Liver (tissue), 3 donors: Measurements from ENCODE around the gene LSM4.

Experiments used
- JUND ChIP-seq, 2 donors: IDR thresholded peaks; 2 replicates each; pipeline ENCODE4 v1.6.1; 2016; ENCODE audit warnings: antibody characterized with exemption in 2 of 2
- RAD21 ChIP-seq, 2 donors: IDR thresholded peaks; 2 replicates each; pipeline ENCODE4 v1.6.1; 2016; ENCODE audit warnings: antibody characterized with exemption in 2 of 2, mild to moderate bottlenecking in 2 of 2
- SP1 ChIP-seq: IDR thresholded peaks from 2 replicates; pipeline ENCODE4 v1.6.1; 2018; ENCODE audit warnings: antibody characterized with exemption, mild to moderate bottlenecking
- TAF1 ChIP-seq: conservative IDR thresholded peaks from 2 replicates; pipeline ENCODE4 v1.6.1; 2016; ENCODE audit warnings: antibody characterized with exemption, mild to moderate bottlenecking
- YY1 ChIP-seq: IDR thresholded peaks from 2 replicates; pipeline ENCODE4 v1.6.1; 2016; ENCODE audit warnings: antibody characterized with exemption, mild to moderate bottlenecking
- TF ChIP-seq, protein P1 (sequence below): fragments of 150-350 bp; IDR thresholded peaks from 2 replicates; pipeline ENCODE4 v1.5.1; 2017; ENCODE audit warnings: improper control_type of control experiment, low read depth, low read length; ENCODE audit not compliant: missing input control
- TF ChIP-seq, protein P2 (sequence below): IDR thresholded peaks from 2 replicates; pipeline ENCODE4 v1.6.1; 2016; ENCODE audit warnings: antibody characterized with exemption
- TF ChIP-seq, protein P3 (sequence below): IDR thresholded peaks from 2 replicates; pipeline ENCODE4 v1.6.1; 2016; ENCODE audit warnings: antibody characterized with exemption, mild to moderate bottlenecking
- TF ChIP-seq, protein P4 (sequence below): IDR thresholded peaks from 2 replicates; pipeline ENCODE4 v1.6.1; 2016; ENCODE audit warnings: antibody characterized with exemption
- donor health status: healthy.
- donor health status: healthy.

DNA sequence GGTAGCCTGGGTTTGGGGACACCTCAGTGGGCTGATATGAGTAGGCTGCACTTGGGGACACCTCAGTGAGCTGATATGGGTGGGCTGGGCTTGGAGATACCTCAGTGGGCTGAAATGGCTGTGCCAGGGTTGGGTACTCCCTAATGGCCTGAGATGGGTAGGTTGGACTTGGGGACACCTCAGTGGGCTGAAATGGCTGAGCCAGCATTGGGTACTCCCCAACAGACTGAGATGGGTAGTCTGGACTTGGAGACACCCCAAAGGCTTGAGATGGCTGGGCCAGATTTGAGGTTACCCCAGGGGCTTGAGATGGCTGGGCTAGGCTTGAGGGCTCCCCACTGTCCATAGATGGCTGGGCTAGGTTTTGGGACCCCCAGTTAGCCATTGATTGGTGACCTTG is 60.7 kb downstream of the LSM4 start:
- TF ChIP-seq, protein P1, sequence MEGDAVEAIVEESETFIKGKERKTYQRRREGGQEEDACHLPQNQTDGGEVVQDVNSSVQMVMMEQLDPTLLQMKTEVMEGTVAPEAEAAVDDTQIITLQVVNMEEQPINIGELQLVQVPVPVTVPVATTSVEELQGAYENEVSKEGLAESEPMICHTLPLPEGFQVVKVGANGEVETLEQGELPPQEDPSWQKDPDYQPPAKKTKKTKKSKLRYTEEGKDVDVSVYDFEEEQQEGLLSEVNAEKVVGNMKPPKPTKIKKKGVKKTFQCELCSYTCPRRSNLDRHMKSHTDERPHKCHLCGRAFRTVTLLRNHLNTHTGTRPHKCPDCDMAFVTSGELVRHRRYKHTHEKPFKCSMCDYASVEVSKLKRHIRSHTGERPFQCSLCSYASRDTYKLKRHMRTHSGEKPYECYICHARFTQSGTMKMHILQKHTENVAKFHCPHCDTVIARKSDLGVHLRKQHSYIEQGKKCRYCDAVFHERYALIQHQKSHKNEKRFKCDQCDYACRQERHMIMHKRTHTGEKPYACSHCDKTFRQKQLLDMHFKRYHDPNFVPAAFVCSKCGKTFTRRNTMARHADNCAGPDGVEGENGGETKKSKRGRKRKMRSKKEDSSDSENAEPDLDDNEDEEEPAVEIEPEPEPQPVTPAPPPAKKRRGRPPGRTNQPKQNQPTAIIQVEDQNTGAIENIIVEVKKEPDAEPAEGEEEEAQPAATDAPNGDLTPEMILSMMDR = no peak
- TF ChIP-seq, protein P2, sequence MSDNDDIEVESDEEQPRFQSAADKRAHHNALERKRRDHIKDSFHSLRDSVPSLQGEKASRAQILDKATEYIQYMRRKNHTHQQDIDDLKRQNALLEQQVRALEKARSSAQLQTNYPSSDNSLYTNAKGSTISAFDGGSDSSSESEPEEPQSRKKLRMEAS = no peak
- TF ChIP-seq SP1 = no peak
- TF ChIP-seq RAD21 (IDR thresholded peaks at IDR 0.05) = no peak
- TF ChIP-seq YY1 = no peak
- TF ChIP-seq JUND (IDR thresholded peaks at IDR 0.05) = no peak
- TF ChIP-seq, protein P3, sequence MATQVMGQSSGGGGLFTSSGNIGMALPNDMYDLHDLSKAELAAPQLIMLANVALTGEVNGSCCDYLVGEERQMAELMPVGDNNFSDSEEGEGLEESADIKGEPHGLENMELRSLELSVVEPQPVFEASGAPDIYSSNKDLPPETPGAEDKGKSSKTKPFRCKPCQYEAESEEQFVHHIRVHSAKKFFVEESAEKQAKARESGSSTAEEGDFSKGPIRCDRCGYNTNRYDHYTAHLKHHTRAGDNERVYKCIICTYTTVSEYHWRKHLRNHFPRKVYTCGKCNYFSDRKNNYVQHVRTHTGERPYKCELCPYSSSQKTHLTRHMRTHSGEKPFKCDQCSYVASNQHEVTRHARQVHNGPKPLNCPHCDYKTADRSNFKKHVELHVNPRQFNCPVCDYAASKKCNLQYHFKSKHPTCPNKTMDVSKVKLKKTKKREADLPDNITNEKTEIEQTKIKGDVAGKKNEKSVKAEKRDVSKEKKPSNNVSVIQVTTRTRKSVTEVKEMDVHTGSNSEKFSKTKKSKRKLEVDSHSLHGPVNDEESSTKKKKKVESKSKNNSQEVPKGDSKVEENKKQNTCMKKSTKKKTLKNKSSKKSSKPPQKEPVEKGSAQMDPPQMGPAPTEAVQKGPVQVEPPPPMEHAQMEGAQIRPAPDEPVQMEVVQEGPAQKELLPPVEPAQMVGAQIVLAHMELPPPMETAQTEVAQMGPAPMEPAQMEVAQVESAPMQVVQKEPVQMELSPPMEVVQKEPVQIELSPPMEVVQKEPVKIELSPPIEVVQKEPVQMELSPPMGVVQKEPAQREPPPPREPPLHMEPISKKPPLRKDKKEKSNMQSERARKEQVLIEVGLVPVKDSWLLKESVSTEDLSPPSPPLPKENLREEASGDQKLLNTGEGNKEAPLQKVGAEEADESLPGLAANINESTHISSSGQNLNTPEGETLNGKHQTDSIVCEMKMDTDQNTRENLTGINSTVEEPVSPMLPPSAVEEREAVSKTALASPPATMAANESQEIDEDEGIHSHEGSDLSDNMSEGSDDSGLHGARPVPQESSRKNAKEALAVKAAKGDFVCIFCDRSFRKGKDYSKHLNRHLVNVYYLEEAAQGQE = no peak
- TF ChIP-seq, protein P4, sequence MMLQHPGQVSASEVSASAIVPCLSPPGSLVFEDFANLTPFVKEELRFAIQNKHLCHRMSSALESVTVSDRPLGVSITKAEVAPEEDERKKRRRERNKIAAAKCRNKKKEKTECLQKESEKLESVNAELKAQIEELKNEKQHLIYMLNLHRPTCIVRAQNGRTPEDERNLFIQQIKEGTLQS = no peak
- no peak for TF ChIP-seq TAF1
